GM21723 (cell line): Measurements from ENCODE around the gene ATP4A.

Experiments
- ATAC-seq: cut with Tn5 transposase; IDR thresholded peaks from one replicate; pipeline ENCODE4 v1.9.1; 2021; ENCODE audit warnings: mild to moderate bottlenecking, moderate library complexity; ENCODE audit not compliant: unreplicated experiment

The ATP4A gene

GRCh38 chr19:35529241-35530218, 33.9 kb downstream of the ATP4A start:
- no peak for ATAC-seq

- ATAC-seq, result no peak
Measured at GRCh38 chr19:35528218-35529038, 35.0 kb downstream of the ATP4A start, which contains the start of gene SBSN. SBSN (minus strand) TSS chr19:35528311; CDS start chr19:35528281, 30 bp downstream.

- ATAC-seq, result no peak
Measured at GRCh38 chr19:35525873-35526272, 37.6 kb downstream of the ATP4A start.

- no peak for ATAC-seq
Measured at GRCh38 chr19:35524181-35524837, 39.1 kb downstream of the ATP4A start.

- no peak for ATAC-seq
Measured at GRCh38 chr19:35522745-35523327, 40.6 kb downstream of the ATP4A start.

GRCh38 chr19:35521124-35521743, 42.2 kb downstream of the ATP4A start:
- ATAC-seq, result no peak

GRCh38 chr19:35519291-35519690, 44.2 kb downstream of the ATP4A start:
- no peak for ATAC-seq

GRCh38 chr19:35518313-35518712, 45.1 kb downstream of the ATP4A start:
- ATAC-seq, result no peak

- no peak for ATAC-seq
Measured at GRCh38 chr19:35517342-35517741, 46.1 kb downstream of the ATP4A start.

- ATAC-seq, result no peak
Measured at GRCh38 chr19:35516310-35516709, 47.1 kb downstream of the ATP4A start.

GRCh38 chr19:35514282-35514809, 49.1 kb downstream of the ATP4A start:
- no peak for ATAC-seq

GRCh38 chr19:35513628-35514281, 49.7 kb downstream of the ATP4A start, which contains the start of gene DMKN:
DMKN (minus strand) TSS chr19:35513649; CDS start chr19:35513475, 174 bp downstream.
- no peak for ATAC-seq

- no peak for ATAC-seq
Measured at GRCh38 chr19:35512831-35513627, 50.4 kb downstream of the ATP4A start.

GRCh38 chr19:35511337-35511736, 52.1 kb downstream of the ATP4A start:
- no peak for ATAC-seq

- ATAC-seq, result no peak
Measured at GRCh38 chr19:35510626-35510964, 52.9 kb downstream of the ATP4A start.

- ATAC-seq, result no peak
Measured at GRCh38 chr19:35509861-35510625, 53.4 kb downstream of the ATP4A start.

- no peak for ATAC-seq
Measured at GRCh38 chr19:35509018-35509652, 54.3 kb downstream of the ATP4A start.
